Measurements from ENCODE around the gene USP17L26.
"Not testable (repeated sequence)": the region's sequence is repeated elsewhere in the genome, so short reads cannot be mapped to it uniquely, and the experiment has no call there.

Gene USP17L26

GRCh38 chr4:9353338-9353737, 18.9 kb downstream of the USP17L26 start, which contains the start of gene USP17L29:
Gene USP17L29, plus strand, starts transcription at chr4:9353638. Its CDS starts 0 bp downstream, at chr4:9353638.
- H3K18ac ChIP-seq (ENCODE audit: low read depth in 1 of 2, low read length in 2 of 2); H3K9ac ChIP-seq (ENCODE audit: low read length); H3K79me1 ChIP-seq (replicated peaks; ENCODE audit: low read length, poor library complexity, severe bottlenecking); H3K4me1 ChIP-seq (ENCODE audit: control insufficient read depth, insufficient read depth, low read depth, low read length); H4K91ac ChIP-seq (ENCODE audit: low read length); H3K4me2 ChIP-seq (ENCODE audit: low read length, poor library complexity, severe bottlenecking); H3K4ac ChIP-seq (ENCODE audit: low read depth in 1 of 2, low read length in 2 of 2); H2BK5ac ChIP-seq (ENCODE audit: low read depth, low read length, poor library complexity, severe bottlenecking); H3K9me3 ChIP-seq (ENCODE audit: control insufficient read depth, low read length); H4K8ac ChIP-seq (ENCODE audit: low read length); H2BK15ac ChIP-seq (ENCODE audit: low read depth, poor library complexity, severe bottlenecking); H3K27me3 ChIP-seq (ENCODE audit: control insufficient read depth in 1 of 2, insufficient read depth in 1 of 2, low read length in 2 of 2); H2BK12ac ChIP-seq (ENCODE audit: low read length in 2 of 2); H3K27ac ChIP-seq (ENCODE audit: low read length, poor library complexity, severe bottlenecking); H2AK5ac ChIP-seq (ENCODE audit: low read length, severe bottlenecking); H3K23ac ChIP-seq (ENCODE audit: low read length in 2 of 2); H2AFZ ChIP-seq (ENCODE audit: low read depth, low read length); H3K36me3 ChIP-seq (ENCODE audit: control insufficient read depth in 1 of 2, insufficient read depth in 2 of 2, low read depth in 1 of 2, low read length in 2 of 2); H2BK120ac ChIP-seq (ENCODE audit: low read depth, low read length); DNase-seq; H3K14ac ChIP-seq (ENCODE audit: low read length in 2 of 2); H3K4me3 ChIP-seq (ENCODE audit: insufficient read depth in 1 of 2, low read depth in 1 of 2, low read length in 2 of 2): not testable (repeated sequence)
- WGBS: no CpG with 5 or more reads among the region's 15 CpGs

- H3K14ac ChIP-seq (ENCODE audit: low read length in 2 of 2); DNase-seq; H3K36me3 ChIP-seq (ENCODE audit: control insufficient read depth in 1 of 2, insufficient read depth in 2 of 2, low read depth in 1 of 2, low read length in 2 of 2); H3K9ac ChIP-seq (ENCODE audit: low read length); H2BK5ac ChIP-seq (ENCODE audit: low read depth, low read length, poor library complexity, severe bottlenecking); H3K4ac ChIP-seq (ENCODE audit: low read depth in 1 of 2, low read length in 2 of 2); H3K79me1 ChIP-seq (replicated peaks; ENCODE audit: low read length, poor library complexity, severe bottlenecking); H4K91ac ChIP-seq (ENCODE audit: low read length); H2AK5ac ChIP-seq (ENCODE audit: low read length, severe bottlenecking); H3K4me2 ChIP-seq (ENCODE audit: low read length, poor library complexity, severe bottlenecking); H3K4me3 ChIP-seq (ENCODE audit: insufficient read depth in 1 of 2, low read depth in 1 of 2, low read length in 2 of 2); H3K27me3 ChIP-seq (ENCODE audit: control insufficient read depth in 1 of 2, insufficient read depth in 1 of 2, low read length in 2 of 2); H4K8ac ChIP-seq (ENCODE audit: low read length); H3K18ac ChIP-seq (ENCODE audit: low read depth in 1 of 2, low read length in 2 of 2); H3K27ac ChIP-seq (ENCODE audit: low read length, poor library complexity, severe bottlenecking); H2AFZ ChIP-seq (ENCODE audit: low read depth, low read length); H2BK120ac ChIP-seq (ENCODE audit: low read depth, low read length); H3K4me1 ChIP-seq (ENCODE audit: control insufficient read depth, insufficient read depth, low read depth, low read length); H2BK15ac ChIP-seq (ENCODE audit: low read depth, poor library complexity, severe bottlenecking); H3K9me3 ChIP-seq (ENCODE audit: control insufficient read depth, low read length); H2BK12ac ChIP-seq (ENCODE audit: low read length in 2 of 2); H3K23ac ChIP-seq (ENCODE audit: low read length in 2 of 2): not testable (repeated sequence)
- no CpG with 5 or more reads among the region's 15 CpGs for WGBS
Observed at GRCh38 chr4:9362829-9363228, 28.4 kb downstream of the USP17L26 start, which contains the start of gene USP17L30. Gene USP17L30, plus strand, starts transcription at chr4:9363129. Its CDS starts 0 bp downstream, at chr4:9363129.

- H3K23ac ChIP-seq (ENCODE audit: low read length in 2 of 2); H2AFZ ChIP-seq (ENCODE audit: low read depth, low read length); H4K8ac ChIP-seq (ENCODE audit: low read length); H2BK5ac ChIP-seq (ENCODE audit: low read depth, low read length, poor library complexity, severe bottlenecking); H2AK5ac ChIP-seq (ENCODE audit: low read length, severe bottlenecking); H3K4me3 ChIP-seq (ENCODE audit: insufficient read depth in 1 of 2, low read depth in 1 of 2, low read length in 2 of 2); H4K91ac ChIP-seq (ENCODE audit: low read length); H3K4me2 ChIP-seq (ENCODE audit: low read length, poor library complexity, severe bottlenecking); H3K4me1 ChIP-seq (ENCODE audit: control insufficient read depth, insufficient read depth, low read depth, low read length); H3K9ac ChIP-seq (ENCODE audit: low read length); DNase-seq; H3K9me3 ChIP-seq (ENCODE audit: control insufficient read depth, low read length); H3K4ac ChIP-seq (ENCODE audit: low read depth in 1 of 2, low read length in 2 of 2); H3K79me1 ChIP-seq (replicated peaks; ENCODE audit: low read length, poor library complexity, severe bottlenecking); H3K27ac ChIP-seq (ENCODE audit: low read length, poor library complexity, severe bottlenecking); H3K14ac ChIP-seq (ENCODE audit: low read length in 2 of 2); H2BK12ac ChIP-seq (ENCODE audit: low read length in 2 of 2); H3K18ac ChIP-seq (ENCODE audit: low read depth in 1 of 2, low read length in 2 of 2); H2BK120ac ChIP-seq (ENCODE audit: low read depth, low read length); H3K27me3 ChIP-seq (ENCODE audit: control insufficient read depth in 1 of 2, insufficient read depth in 1 of 2, low read length in 2 of 2); H3K36me3 ChIP-seq (ENCODE audit: control insufficient read depth in 1 of 2, insufficient read depth in 2 of 2, low read depth in 1 of 2, low read length in 2 of 2); H2BK15ac ChIP-seq (ENCODE audit: low read depth, poor library complexity, severe bottlenecking): not testable (repeated sequence)
- WGBS: 13% methylated on average over 1 of the region's 1 CpG
Observed at GRCh38 chr4:9379881-9380280, 45.4 kb downstream of the USP17L26 start.

GRCh38 chr4:9381012-9381534, 46.6 kb downstream of the USP17L26 start:
- not testable (repeated sequence) for H3K4me2 ChIP-seq (ENCODE audit: low read length, poor library complexity, severe bottlenecking); H3K36me3 ChIP-seq (ENCODE audit: control insufficient read depth in 1 of 2, insufficient read depth in 2 of 2, low read depth in 1 of 2, low read length in 2 of 2); DNase-seq; H2BK120ac ChIP-seq (ENCODE audit: low read depth, low read length); H3K14ac ChIP-seq (ENCODE audit: low read length in 2 of 2); H3K27ac ChIP-seq (ENCODE audit: low read length, poor library complexity, severe bottlenecking); H2AFZ ChIP-seq (ENCODE audit: low read depth, low read length); H3K79me1 ChIP-seq (replicated peaks; ENCODE audit: low read length, poor library complexity, severe bottlenecking); H3K27me3 ChIP-seq (ENCODE audit: control insufficient read depth in 1 of 2, insufficient read depth in 1 of 2, low read length in 2 of 2); H2BK15ac ChIP-seq (ENCODE audit: low read depth, poor library complexity, severe bottlenecking); H2BK12ac ChIP-seq (ENCODE audit: low read length in 2 of 2); H2BK5ac ChIP-seq (ENCODE audit: low read depth, low read length, poor library complexity, severe bottlenecking); H3K18ac ChIP-seq (ENCODE audit: low read depth in 1 of 2, low read length in 2 of 2); H3K4me1 ChIP-seq (ENCODE audit: control insufficient read depth, insufficient read depth, low read depth, low read length); H3K4ac ChIP-seq (ENCODE audit: low read depth in 1 of 2, low read length in 2 of 2); H3K23ac ChIP-seq (ENCODE audit: low read length in 2 of 2); H4K91ac ChIP-seq (ENCODE audit: low read length); H3K9me3 ChIP-seq (ENCODE audit: control insufficient read depth, low read length); H4K8ac ChIP-seq (ENCODE audit: low read length); H2AK5ac ChIP-seq (ENCODE audit: low read length, severe bottlenecking)
- peak overlapping the region in 1 of 2 experiments; percentile 61 for H3K4me3 ChIP-seq (ENCODE audit: insufficient read depth in 1 of 2, low read depth in 1 of 2, low read length in 2 of 2)
- H3K9ac ChIP-seq (ENCODE audit: low read length): peak overlapping the region; percentile 49
- WGBS: 84% methylated on average over 18 of the region's 36 CpGs

Measured in mesenchymal stem cell (in vitro differentiated cells and primary cell).